Measurements from ENCODE around the gene DSC2.
"Not testable (repeated sequence)": the region's sequence is repeated elsewhere in the genome, so short reads cannot be mapped to it uniquely, and the experiment has no call there.

The DSC2 gene

GRCh38 chr18:31046916-31047315, 55.3 kb downstream of the DSC2 start:
- DNase-seq (ENCODE audit: extremely low spot score, insufficient read length, low read depth) (no peak), FAIRE-seq (no peak)

DNA sequence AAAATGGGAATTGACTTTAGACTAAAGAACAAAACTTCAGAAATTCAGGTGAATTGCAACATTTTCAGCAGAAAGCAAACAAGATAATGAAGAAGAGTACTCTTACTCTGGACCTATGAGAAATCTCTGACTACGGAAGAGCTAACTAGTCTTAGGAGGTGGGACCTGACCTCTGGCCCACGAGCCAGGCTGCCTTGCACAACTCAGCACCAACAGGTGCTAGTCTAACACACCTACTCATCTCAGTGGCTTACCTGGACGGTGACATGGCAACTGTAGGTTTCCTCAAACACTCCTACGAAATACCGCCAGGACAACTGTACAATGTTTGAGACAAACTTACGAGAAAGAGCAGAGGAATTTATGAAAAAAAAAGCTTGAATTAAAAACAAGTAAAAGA, 56.6 kb downstream of the DSC2 start:
- no peak for DNase-seq (ENCODE audit: extremely low spot score, insufficient read length, low read depth)
- no peak for FAIRE-seq

DNA sequence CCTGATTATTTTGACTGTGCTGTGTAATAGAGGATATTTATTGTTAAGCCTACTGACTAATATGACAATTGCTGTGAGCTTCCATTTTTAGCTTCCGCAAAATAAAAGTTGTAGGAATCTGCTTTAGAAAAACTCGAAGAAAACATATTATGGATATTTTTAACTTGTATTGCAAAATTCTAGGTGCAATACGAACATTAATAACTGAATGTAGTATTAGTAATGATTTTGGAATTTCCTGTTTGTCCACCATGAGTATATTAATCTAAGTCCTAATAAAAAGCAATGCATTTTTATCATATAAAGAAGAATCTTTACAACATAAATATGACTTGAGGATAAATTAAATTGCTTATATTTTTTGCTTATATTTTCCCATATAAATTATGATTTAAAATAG, 57.3 kb downstream of the DSC2 start:
- FAIRE-seq, result no peak
- DNase-seq (ENCODE audit: extremely low spot score, insufficient read length, low read depth), result no peak

DNA sequence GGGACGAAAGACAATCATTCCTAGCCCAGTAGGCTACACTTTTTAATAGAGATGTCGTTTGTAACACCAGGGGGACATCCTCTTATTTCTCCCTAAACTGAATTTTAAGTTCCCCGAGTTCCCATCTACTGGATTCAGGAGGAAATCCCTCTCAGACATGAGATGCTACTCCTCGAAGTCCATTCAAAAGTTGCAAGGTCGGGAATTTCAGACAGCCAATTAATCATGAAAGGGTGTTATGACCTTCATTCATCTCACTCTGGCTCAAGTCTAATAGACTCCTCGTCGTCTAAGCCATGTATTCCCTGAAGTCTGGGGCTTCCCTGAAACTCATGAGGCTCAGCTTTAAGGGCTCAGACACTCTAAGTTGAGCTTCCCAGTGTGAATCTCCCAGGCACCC, 58.5 kb downstream of the DSC2 start:
- DNase-seq (ENCODE audit: extremely low spot score, insufficient read length, low read depth) (no peak), FAIRE-seq (no peak)

GRCh38 chr18:31042406-31043181, 59.6 kb downstream of the DSC2 start, which contains the start of gene DSC3:
DSC3 (minus strand) TSS chr18:31042742; CDS start chr18:31042660, 82 bp downstream.
- DNase-seq (ENCODE audit: extremely low spot score, insufficient read length, low read depth) (no peak), FAIRE-seq (no peak)

DNA sequence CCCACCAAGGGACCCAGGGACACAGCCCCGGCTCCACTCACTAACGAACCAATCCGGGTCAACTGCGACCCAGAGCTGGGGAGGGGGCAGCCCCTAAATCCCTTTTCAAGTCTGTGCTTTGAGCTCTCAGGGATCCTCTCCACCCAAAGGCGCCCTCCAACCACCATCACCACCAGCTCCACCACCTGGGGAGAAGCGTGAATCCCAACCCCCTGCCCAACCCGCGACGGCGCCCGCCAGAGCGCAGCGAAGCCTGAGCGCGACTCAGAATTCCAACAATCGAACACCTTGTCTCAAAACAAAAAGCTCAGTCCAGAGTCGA, 60.2 kb downstream of the DSC2 start:
- DNase-seq (ENCODE audit: extremely low spot score, insufficient read length, low read depth) (no peak), FAIRE-seq (no peak)

- DNase-seq (ENCODE audit: extremely low spot score, insufficient read length, low read depth) (no peak), FAIRE-seq (no peak)
Measured at GRCh38 chr18:31041271-31042083, 60.7 kb downstream of the DSC2 start.

DNA sequence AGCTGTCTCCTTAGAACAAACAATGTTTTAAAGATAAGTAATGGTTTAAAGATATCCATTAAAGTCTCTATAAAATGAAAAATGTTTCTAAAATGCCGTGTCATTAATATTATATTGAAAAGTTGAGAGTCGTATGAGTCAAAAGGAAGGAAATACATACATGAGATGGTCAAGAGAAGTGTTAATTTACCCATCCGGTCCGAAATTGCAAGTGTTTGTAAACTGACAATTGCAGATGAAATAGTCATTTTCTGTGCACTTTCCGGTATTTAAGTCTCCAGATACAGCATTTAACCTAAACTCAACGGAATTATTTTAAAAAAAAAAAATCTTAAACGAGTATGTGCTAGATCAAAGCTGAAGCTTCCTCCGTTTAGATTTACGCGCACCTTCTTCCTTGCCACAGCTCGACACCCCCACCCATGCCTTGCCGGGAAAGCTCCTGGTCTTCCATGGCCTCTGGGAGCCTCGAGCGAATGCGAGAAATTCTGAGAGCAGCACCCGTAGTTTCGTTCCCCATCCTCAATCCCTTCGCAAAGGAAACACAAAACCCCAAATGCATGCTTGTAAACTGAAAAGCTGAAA, 61.4 kb downstream of the DSC2 start:
- DNase-seq (ENCODE audit: extremely low spot score, insufficient read length, low read depth) (no peak), FAIRE-seq (no peak)

- FAIRE-seq (no peak), DNase-seq (ENCODE audit: extremely low spot score, insufficient read length, low read depth) (no peak)
Measured at GRCh38 chr18:31039426-31039825, 62.8 kb downstream of the DSC2 start.

- DNase-seq (ENCODE audit: extremely low spot score, insufficient read length, low read depth); FAIRE-seq: not testable (repeated sequence)
Measured at GRCh38 chr18:31037686-31038085, 64.5 kb downstream of the DSC2 start.

GRCh38 chr18:31034541-31034940, 67.7 kb downstream of the DSC2 start:
- DNase-seq (ENCODE audit: extremely low spot score, insufficient read length, low read depth), result no peak
- no peak for FAIRE-seq

GRCh38 chr18:31030574-31031278, 71.5 kb downstream of the DSC2 start:
- DNase-seq (ENCODE audit: extremely low spot score, insufficient read length, low read depth) (no peak), FAIRE-seq (no peak)

GRCh38 chr18:31015715-31016434, 86.3 kb downstream of the DSC2 start:
- FAIRE-seq, result no peak

DNA sequence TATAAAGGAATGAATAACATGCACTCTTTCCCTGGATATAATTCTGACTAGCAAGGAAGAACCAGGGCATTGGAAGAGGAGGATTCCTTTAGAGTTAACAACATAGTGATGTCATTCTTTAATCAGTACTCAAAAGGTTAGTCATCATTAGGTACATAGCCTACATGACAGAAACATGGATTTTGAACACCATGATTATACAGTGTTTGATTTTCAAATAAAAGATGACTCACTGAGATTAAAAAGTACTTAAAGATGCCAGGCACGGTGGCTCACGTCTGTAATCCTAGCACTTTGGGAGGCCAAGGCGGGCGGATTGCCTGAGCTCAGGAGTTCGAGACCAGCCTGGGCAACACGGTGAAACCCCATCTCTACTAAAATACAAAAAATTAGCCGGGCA, 90.8 kb downstream of the DSC2 start:
- FAIRE-seq, result not testable (repeated sequence)

More at GRCh38 chr18:31015715-31016434, 86.3 kb downstream of the DSC2 start:
- no peak for DNase-seq (ENCODE audit: extremely low spot score, insufficient read length, low read depth)

DNA sequence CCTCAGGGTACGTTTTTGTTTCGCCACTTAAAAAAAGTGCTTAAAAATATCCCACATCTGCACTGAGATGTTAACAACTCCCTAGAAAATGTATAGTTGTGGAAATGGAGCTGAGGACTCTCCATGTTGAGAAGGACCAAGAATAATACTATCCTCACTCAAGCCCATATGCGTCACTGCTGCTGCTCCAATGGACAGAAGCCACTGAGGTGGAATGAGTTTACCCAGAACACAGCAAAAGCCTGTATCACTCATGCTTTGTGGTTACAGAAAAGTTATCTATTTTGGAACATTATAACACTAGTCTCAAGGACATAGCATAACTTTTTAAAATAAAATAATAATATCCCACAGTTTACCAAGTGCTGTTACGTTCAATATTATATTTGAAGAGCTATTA, 91.6 kb downstream of the DSC2 start:
- FAIRE-seq (no peak), DNase-seq (ENCODE audit: extremely low spot score, insufficient read length, low read depth) (no peak)

More for the DNA sequence above, 90.8 kb downstream of the DSC2 start:
- not testable (repeated sequence) for DNase-seq (ENCODE audit: extremely low spot score, insufficient read length, low read depth)
